Erythroblast (primary cell): ENCODE measurements around the gene ZNF384.

Experiments used
- GATA1 ChIP-seq: IDR thresholded peaks from 2 replicates; pipeline ENCODE4 v1.6.1; 2011; ENCODE audit warnings: low read depth, mild to moderate bottlenecking, control low read depth, low read length, moderate library complexity
- POLR2A ChIP-seq: IDR thresholded peaks from 2 replicates; pipeline ENCODE4 v1.6.1; 2011; ENCODE audit warnings: mild to moderate bottlenecking, low read length

- no peak for TF ChIP-seq POLR2A
- no peak for TF ChIP-seq GATA1
Measured at GRCh38 chr12:6618483-6619225, 70.5 kb downstream of the ZNF384 start.
